Hepatocyte (in vitro differentiated cells): ENCODE measurements around the gene ZFHX3. TPM values are rescaled to one million over a fixed set of nuclear protein-coding genes. Genes with fewer than 3 reads are reported as not detected.

Experiments
- DNase-seq: peaks from one replicate; pipeline ENCODE4 v3.0.0-alpha.2; 2016; ENCODE audit warnings: low spot score
- H2AFZ ChIP-seq: fragments of 200-600 bp; sonication (generic); 2 replicates; pipeline ENCODE4 v1.6.0; 2016; ENCODE audit warnings: antibody characterized with exemption, mild to moderate bottlenecking
- H3K27ac ChIP-seq: fragments of 200-600 bp; sonication (generic); 2 replicates; pipeline ENCODE4 v1.5.1; 2016; ENCODE audit warnings: mild to moderate bottlenecking
- H3K27me3 ChIP-seq: fragments of 200-600 bp; sonication (generic); 2 replicates; pipeline ENCODE4 v1.6.1; 2016
- H3K36me3 ChIP-seq: fragments of 200-600 bp; sonication (generic); replicated peaks from 2 replicates; pipeline ENCODE4 v1.5.1; 2016; ENCODE audit warnings: low read depth; ENCODE audit not compliant: insufficient read depth
- H3K4me1 ChIP-seq: fragments of 200-600 bp; sonication (generic); 2 replicates; pipeline ENCODE4 v1.5.1; 2016; ENCODE audit warnings: mild to moderate bottlenecking, moderate library complexity; ENCODE audit not compliant: insufficient read depth
- H3K4me2 ChIP-seq: fragments of 200-600 bp; sonication (generic); 2 replicates; pipeline ENCODE4 v1.6.0; 2016
- H3K4me3 ChIP-seq: fragments of 200-600 bp; sonication (generic); 2 replicates; pipeline ENCODE4 v1.5.1; 2016; ENCODE audit warnings: mild to moderate bottlenecking
- H3K79me2 ChIP-seq: fragments of 200-600 bp; sonication (generic); 2 replicates; pipeline ENCODE4 v1.6.0; 2017; ENCODE audit warnings: mild to moderate bottlenecking
- H3K9me2 ChIP-seq: fragments of 200-600 bp; sonication (generic); replicated peaks from 2 replicates; pipeline ENCODE4 v1.6.0; 2017; ENCODE audit warnings: mild to moderate bottlenecking; ENCODE audit not compliant: insufficient read depth
- H3K9me3 ChIP-seq: fragments of 200-600 bp; sonication (generic); 2 replicates; pipeline ENCODE4 v1.5.1; 2016; ENCODE audit warnings: low read depth, mild to moderate bottlenecking
- H4K20me1 ChIP-seq: fragments of 200-600 bp; sonication (generic); 2 replicates; pipeline ENCODE4 v1.6.0; 2016; ENCODE audit warnings: mild to moderate bottlenecking; ENCODE audit not compliant: insufficient read depth, poor library complexity, severe bottlenecking
- CTCF ChIP-seq: fragments of 200-600 bp; sonication (generic); IDR thresholded peaks from 2 replicates; pipeline ENCODE4 v1.5.1; 2016; ENCODE audit warnings: antibody characterized with exemption, mild to moderate bottlenecking; ENCODE audit not compliant: poor library complexity
- EZH2 ChIP-seq: fragments of 200-600 bp; sonication (generic); IDR thresholded peaks from 2 replicates; pipeline ENCODE4 v1.6.1; 2016; ENCODE audit warnings: antibody characterized with exemption, mild to moderate bottlenecking, borderline replicate concordance
- EZH2phosphoT487 ChIP-seq: fragments of 200-600 bp; sonication (generic); IDR thresholded peaks from one replicate; pipeline ENCODE4 v1.6.1; 2018; ENCODE audit warnings: antibody characterized with exemption, mild to moderate bottlenecking, low read depth, moderate library complexity; ENCODE audit not compliant: unreplicated experiment, severe bottlenecking
- WGBS: methylation state at CpG from one replicate; pipeline ENCODE4 v1.1.6; 2016; ENCODE audit warnings: low lambda C conversion rate; ENCODE audit errors: missing lambda C conversion rate; 5-methylcytosine and 5-hydroxymethylcytosine counted together
- polyA plus RNA-seq: library from polyadenylated mRNA; unstranded; fragments of >200 nt; fragmentation: Nextera tagmentation; extraction: Ambion mirVana; gene quantifications from 2 replicates; pipeline ENCODE4 v1.2.1, GENCODE V29; 2016
- total RNA-seq: library from RNA; depleted of rRNA; stranded (reverse); fragments of >200 nt; gene quantifications from 2 replicates; pipeline ENCODE4 v1.2.3, GENCODE V29; 2014

Gene ZFHX3
- total and polyA plus RNA-seq, 2 experiments from 2014 or later: 6.4 to 11.6 TPM

DNA sequence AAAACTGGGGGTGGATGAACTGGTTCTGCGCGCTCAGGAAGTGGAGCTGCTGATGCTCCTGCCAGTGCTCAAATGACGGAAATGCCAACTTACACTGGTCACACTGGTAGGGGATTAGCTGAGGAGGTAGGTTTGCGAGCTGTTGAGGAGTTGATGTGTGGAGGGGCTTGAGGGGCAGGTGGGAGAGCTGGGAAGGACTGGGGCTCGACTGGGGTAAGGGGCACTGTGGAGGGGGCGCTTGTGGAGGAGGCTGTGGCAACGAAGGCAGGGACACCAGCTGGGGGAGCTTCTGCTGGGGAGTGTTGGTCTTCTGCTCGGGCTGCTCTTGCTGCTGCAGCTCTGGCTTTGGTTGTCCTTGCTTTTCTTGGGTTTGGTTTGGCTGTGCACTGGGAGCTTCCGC lies 252.9 kb downstream of the ZFHX3 start:
- TF ChIP-seq EZH2phosphoT487 (no peak), CTCF (no peak), EZH2 (no peak)
- H3K4me2 ChIP-seq: no peak overlapping the region
- H2AFZ ChIP-seq: no peak overlapping the region
- H3K9me2 ChIP-seq: no peaks in the 10 kb centered on the region
- WGBS: 98% methylated on average over 9 of the region's 9 CpGs
- H3K9me3 ChIP-seq: no peaks in the 10 kb centered on the region
- no peak overlapping the region for H3K4me3 ChIP-seq
- H3K27me3 ChIP-seq: no peaks in the 10 kb centered on the region
- peaks cover 3% of the 10 kb centered on the region for H3K36me3 ChIP-seq
- no peak overlapping the region for H3K27ac ChIP-seq
- no peaks in the 10 kb centered on the region for H3K79me2 ChIP-seq
- no peaks in the 10 kb centered on the region for H4K20me1 ChIP-seq
- H3K4me1 ChIP-seq: no peaks in the 10 kb centered on the region
- DNase-seq: no peak

DNA sequence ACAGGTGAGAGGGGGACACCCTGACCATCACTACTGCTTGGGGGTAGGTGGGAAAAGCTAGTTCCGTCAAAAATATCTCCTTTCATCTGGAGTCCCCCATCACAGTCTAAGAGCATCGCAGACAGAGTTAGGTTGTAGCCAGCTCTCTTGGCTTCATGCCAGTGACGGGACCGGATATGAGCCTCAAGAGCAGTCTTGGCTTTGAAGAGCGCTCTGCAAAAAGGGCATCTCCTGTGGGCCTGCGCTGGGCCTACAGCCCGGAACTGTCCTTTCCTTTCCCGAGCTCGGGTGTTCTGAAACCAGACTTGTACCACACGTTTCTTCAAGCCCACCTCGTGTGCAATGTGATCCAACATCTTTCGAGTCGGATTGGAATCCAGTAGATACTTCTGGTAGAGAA lies 253.6 kb downstream of the ZFHX3 start:
- Histone ChIP-seq H3K36me3 (peaks cover 3% of the 10 kb centered on the region), H3K4me2 (no peak overlapping the region)
- no peak for TF ChIP-seq EZH2
- no peak for TF ChIP-seq CTCF
- no peak for TF ChIP-seq EZH2phosphoT487

DNA sequence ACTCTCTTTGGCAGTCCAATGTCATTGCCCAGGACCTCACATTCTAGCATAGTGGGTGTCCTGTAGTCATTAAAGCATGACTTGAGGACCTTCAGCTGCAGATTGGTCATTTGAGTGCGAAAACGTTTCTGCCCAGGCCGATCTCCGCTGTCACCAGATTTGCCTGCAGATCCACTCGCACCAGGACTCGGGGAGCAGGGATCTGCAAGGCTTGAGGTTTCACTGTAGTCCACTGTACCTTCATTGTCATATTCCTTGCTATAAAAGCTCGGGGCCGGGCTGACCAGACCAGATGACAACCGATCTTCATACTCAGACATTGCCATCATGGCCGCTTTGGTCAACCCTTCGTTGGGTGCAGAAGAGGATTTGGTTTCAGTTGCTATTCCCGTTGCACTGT lies 254.2 kb downstream of the ZFHX3 start:
- H3K4me2 ChIP-seq: no peak overlapping the region

More for the DNA sequence above, 253.6 kb downstream of the ZFHX3 start:
- Histone ChIP-seq H2AFZ (no peak overlapping the region), H3K9me3 (no peaks in the 10 kb centered on the region), H3K4me1 (no peaks in the 10 kb centered on the region), H3K79me2 (no peaks in the 10 kb centered on the region), H3K4me3 (no peak overlapping the region), H4K20me1 (no peaks in the 10 kb centered on the region), H3K27me3 (no peaks in the 10 kb centered on the region), H3K27ac (no peak overlapping the region), H3K9me2 (no peaks in the 10 kb centered on the region)
- DNase-seq: no peak
- 98% methylated on average over 13 of the region's 13 CpGs for WGBS

More for the DNA sequence above, 254.2 kb downstream of the ZFHX3 start:
- Histone ChIP-seq H3K79me2 (no peaks in the 10 kb centered on the region), H3K27me3 (no peaks in the 10 kb centered on the region), H3K9me2 (no peaks in the 10 kb centered on the region), H4K20me1 (no peaks in the 10 kb centered on the region), H3K4me1 (no peaks in the 10 kb centered on the region), H3K4me3 (no peak overlapping the region), H3K36me3 (peaks cover 3% of the 10 kb centered on the region), H2AFZ (no peak overlapping the region), H3K9me3 (no peaks in the 10 kb centered on the region), H3K27ac (no peak overlapping the region)
- no peak for DNase-seq
- TF ChIP-seq EZH2 (no peak), CTCF (no peak), EZH2phosphoT487 (no peak)
- 95% methylated on average over 12 of the region's 12 CpGs for WGBS
